MM.1S (cell line): ENCODE measurements around the gene CRYGA.

ENCODE experiments used
- DNase-seq: peaks from one replicate; pipeline ENCODE4 v3.0.0-alpha.2; 2015
- H2AFZ ChIP-seq: fragments of 300-600 bp; sonication (generic); 2 replicates; pipeline ENCODE4 v1.6.0; 2016; ENCODE audit warnings: antibody characterized with exemption, low read length
- H3F3A ChIP-seq: fragments of 300-600 bp; sonication (generic); 2 replicates; pipeline ENCODE4 v1.6.1; 2016; ENCODE audit warnings: mild to moderate bottlenecking, antibody characterized with exemption, low read length, moderate library complexity, mixed read lengths; ENCODE audit not compliant: insufficient read depth
- H3K27ac ChIP-seq: fragments of 300-600 bp; sonication (generic); 2 replicates; pipeline ENCODE4 v1.5.1; 2016; ENCODE audit warnings: mild to moderate bottlenecking, low read length
- H3K27me3 ChIP-seq: fragments of 300-600 bp; sonication (generic); replicated peaks from 2 replicates; pipeline ENCODE4 v1.6.0; 2016; ENCODE audit warnings: low read length; ENCODE audit not compliant: insufficient read depth
- H3K36me3 ChIP-seq: fragments of 300-600 bp; sonication (generic); replicated peaks from 2 replicates; pipeline ENCODE4 v1.6.1; 2016; ENCODE audit warnings: mild to moderate bottlenecking, low read length, mixed read lengths; ENCODE audit not compliant: insufficient read depth
- H3K4me1 ChIP-seq: fragments of 300-600 bp; sonication (generic); 2 replicates; pipeline ENCODE4 v1.6.1; 2016; ENCODE audit warnings: low read length, mixed read lengths
- H3K4me2 ChIP-seq: fragments of 300-600 bp; sonication (generic); 2 replicates; pipeline ENCODE4 v1.6.0; 2016; ENCODE audit warnings: low read depth, low read length
- H3K4me3 ChIP-seq: fragments of 300-600 bp; sonication (generic); 2 replicates; pipeline ENCODE4 v1.5.1; 2016; ENCODE audit warnings: low read length, mixed read lengths
- H3K79me2 ChIP-seq: fragments of 300-600 bp; sonication (generic); 2 replicates; pipeline ENCODE4 v1.6.1; 2016; ENCODE audit warnings: mixed run types, low read length, mixed read lengths
- H3K9ac ChIP-seq: fragments of 300-600 bp; sonication (generic); 2 replicates; pipeline ENCODE4 v1.6.1; 2016; ENCODE audit warnings: low read length, mixed read lengths
- H3K9me2 ChIP-seq: fragments of 300-600 bp; sonication (generic); replicated peaks from 2 replicates; pipeline ENCODE4 v1.6.1; 2016; ENCODE audit warnings: mild to moderate bottlenecking, low read length, mixed read lengths; ENCODE audit not compliant: insufficient read depth
- H3K9me3 ChIP-seq: fragments of 300-600 bp; sonication (generic); replicated peaks from 2 replicates; pipeline ENCODE4 v1.6.1; 2016; ENCODE audit warnings: mild to moderate bottlenecking, low read length, mixed read lengths; ENCODE audit not compliant: insufficient read depth
- H4K20me1 ChIP-seq: fragments of 300-600 bp; sonication (generic); 2 replicates; pipeline ENCODE4 v1.6.1; 2016; ENCODE audit warnings: mild to moderate bottlenecking, low read length, moderate library complexity, mixed read lengths; ENCODE audit not compliant: insufficient read depth
- CTCF ChIP-seq: fragments of 300-600 bp; sonication (generic); IDR thresholded peaks from 2 replicates; pipeline ENCODE4 v1.5.1; 2016; ENCODE audit warnings: antibody characterized with exemption, low read length, mixed read lengths
- EZH2 ChIP-seq: fragments of 300-600 bp; sonication (generic); optimal IDR thresholded peaks from 2 replicates; pipeline ENCODE3; 2017; ENCODE audit warnings: low read depth, mild to moderate bottlenecking, antibody characterized with exemption, low read length, mixed read lengths
- EZH2phosphoT487 ChIP-seq: fragments of 300-600 bp; sonication (generic); IDR thresholded peaks from 2 replicates; pipeline ENCODE4 v1.6.1; 2018; ENCODE audit warnings: antibody characterized with exemption, low read length

CRYGA gene

GRCh38 chr2:208147008-208147407 lies 16.4 kb downstream of the CRYGA start:
- no peaks in the 10 kb centered on the region for H3K4me1 ChIP-seq
- no peaks in the 10 kb centered on the region for H3K9me2 ChIP-seq
- H3K79me2 ChIP-seq = no peaks in the 10 kb centered on the region
- DNase-seq = no peak
- TF ChIP-seq EZH2 (no peak), EZH2phosphoT487 (no peak), CTCF (no peak)
- H3K27me3 ChIP-seq = no peaks in the 10 kb centered on the region
- no peaks in the 10 kb centered on the region for H3K9me3 ChIP-seq
- H3K27ac ChIP-seq = no peak overlapping the region
- H3K36me3 ChIP-seq = no peaks in the 10 kb centered on the region
- no peak overlapping the region for H3K4me2 ChIP-seq
- H4K20me1 ChIP-seq = no peaks in the 10 kb centered on the region
- no peak overlapping the region for H2AFZ ChIP-seq
- H3K4me3 ChIP-seq = no peak overlapping the region
- H3F3A ChIP-seq = no peaks in the 10 kb centered on the region
- no peak overlapping the region for H3K9ac ChIP-seq

- no peaks in the 10 kb centered on the region for H3K9me3 ChIP-seq
- no peak within 1 kb of the TSS for H2AFZ ChIP-seq
- no peak within 1 kb of the TSS for H3K4me3 ChIP-seq
- no peak for DNase-seq
- H3K36me3 ChIP-seq = no peaks in the 10 kb centered on the region
- no peaks in the 10 kb centered on the region for H3F3A ChIP-seq
- no peak within 1 kb of the TSS for H3K27ac ChIP-seq
- H3K9ac ChIP-seq = no peak within 1 kb of the TSS
- no peak within 1 kb of the TSS for H3K4me2 ChIP-seq
- H3K79me2 ChIP-seq = no peaks in the 10 kb centered on the region
- H4K20me1 ChIP-seq = no peaks in the 10 kb centered on the region
- TF ChIP-seq EZH2 (no peak), CTCF (no peak), EZH2phosphoT487 (no peak)
- no peaks in the 10 kb centered on the region for H3K9me2 ChIP-seq
- no peaks in the 10 kb centered on the region for H3K4me1 ChIP-seq
- H3K27me3 ChIP-seq = no peaks in the 10 kb centered on the region
Measured at GRCh38 chr2:208146006-208146405, 17.4 kb downstream of the CRYGA start, which contains the start of gene CRYGB. TSS of gene CRYGB (minus strand) at chr2:208146158. CDS start at chr2:208146120, 38 bp downstream.

GRCh38 chr2:208142925-208143799 lies 20.2 kb downstream of the CRYGA start:
- no peak for TF ChIP-seq EZH2phosphoT487
- no peak for TF ChIP-seq EZH2
- no peak for TF ChIP-seq CTCF
- Histone ChIP-seq H3K9ac (no peak overlapping the region), H3K4me3 (no peak overlapping the region), H3K27ac (no peak overlapping the region), H3K36me3 (no peaks in the 10 kb centered on the region), H4K20me1 (no peaks in the 10 kb centered on the region), H3K79me2 (no peaks in the 10 kb centered on the region), H3K4me2 (no peak overlapping the region), H3K4me1 (no peaks in the 10 kb centered on the region), H3F3A (no peaks in the 10 kb centered on the region), H3K9me3 (no peaks in the 10 kb centered on the region), H3K9me2 (no peaks in the 10 kb centered on the region), H3K27me3 (no peaks in the 10 kb centered on the region), H2AFZ (no peak overlapping the region)
- DNase-seq = no peak
